ENCODE results near the gene ATP6V0A4. TPM values are rescaled to one million over a fixed set of nuclear protein-coding genes. Genes with fewer than 3 reads are reported as not detected.

Gene ATP6V0A4
- total and polyA plus RNA-seq, 2 donors (not counting 1 experiment from before 2014, with no cell fraction given), result not detected

GRCh38 chr7:138739859-138740258 lies 58.1 kb downstream of the ATP6V0A4 start:
- 100% methylated on average over 1 of the region's 1 CpG for WGBS (ENCODE audit: insufficient coverage)
- no peaks in the 10 kb centered on the region for H3K79me2 ChIP-seq (ENCODE audit: control insufficient read depth, insufficient read depth, low read length)
- H3K4me3 ChIP-seq (ENCODE audit: control extremely low read depth in 1 of 5, extremely low read depth in 1 of 5, insufficient read depth in 1 of 5, low read depth in 2 of 5, low read length in 4 of 5), result no peak overlapping the region
- peaks cover 0 to 3% (median 3%) of the 10 kb centered on the region in 3 donors for H3K9me3 ChIP-seq (ENCODE audit: control extremely low read depth in 1 of 3, control insufficient read depth in 2 of 3, insufficient read depth in 1 of 3, low read length in 2 of 3)
- intact Hi-C loops (cut with micrococcal nuclease), result no loop called here
- Mint-ChIP-seq H3K9me3 (ENCODE audit: insufficient read depth) (no peaks in the 10 kb centered on the region), H3K4me1 (no peaks in the 10 kb centered on the region), H3K27ac (no peak overlapping the region), H3K27me3 (no peaks in the 10 kb centered on the region), H3K4me3 (no peak overlapping the region)
- H3K4me1 ChIP-seq (ENCODE audit: control insufficient read depth in 2 of 2, insufficient read depth in 2 of 2, low read length in 2 of 2), result no peaks in the 10 kb centered on the region
- H2AFZ ChIP-seq (ENCODE audit: insufficient read depth, low read depth, low read length, poor library complexity, severe bottlenecking), result no peak overlapping the region
- no peak for ATAC-seq (ENCODE audit: low read depth)
- H3K9ac ChIP-seq (ENCODE audit: low read length), result no peak overlapping the region
- H3K27me3 ChIP-seq (replicated peaks in 1 of 4; ENCODE audit: control extremely low read depth in 1 of 4, control insufficient read depth in 3 of 4, insufficient read depth in 4 of 4, low read length in 3 of 4), result no peaks in the 10 kb centered on the region
- H3K36me3 ChIP-seq (replicated peaks in 1 of 2; ENCODE audit: control extremely low read depth in 1 of 2, control insufficient read depth in 1 of 2, extremely low read depth in 1 of 2, insufficient read depth in 2 of 2, low read length in 1 of 2), result no peaks in the 10 kb centered on the region
- POLR2A ChIA-PET, result no interaction called here
- CTCF ChIA-PET, result interaction anchor here (3.1 kb wide), 1 partner anchor 579 kb away, joined by 49 read pairs; no protein-coding TSS in a partner anchor
- H3K27ac ChIP-seq (ENCODE audit: low read length in 2 of 2), result no peak overlapping the region
- DNase-seq, result no peak
- no peaks in the 10 kb centered on the region for H4K20me1 ChIP-seq (ENCODE audit: control insufficient read depth, insufficient read depth, low read length, poor library complexity, severe bottlenecking)
- TF ChIP-seq CTCF (IDR thresholded peaks at IDR 0.05) (no peak), EZH2 (IDR thresholded peaks at IDR 0.05; ENCODE audit: borderline replicate concordance, insufficient read depth, low read depth, low read length, poor library complexity, severe bottlenecking) (no peak)
- no peak overlapping the region for H3K4me2 ChIP-seq (replicated peaks; ENCODE audit: low read depth, low read length, poor library complexity, severe bottlenecking)

GRCh38 chr7:138738551-138739335 lies 59.3 kb downstream of the ATP6V0A4 start:
- peaks cover 0 to 3% (median 3%) of the 10 kb centered on the region in 3 donors for H3K9me3 ChIP-seq (ENCODE audit: control extremely low read depth in 1 of 3, control insufficient read depth in 2 of 3, insufficient read depth in 1 of 3, low read length in 2 of 3)
- no peaks in the 10 kb centered on the region for H3K27me3 Mint-ChIP-seq
- no peak for ATAC-seq (ENCODE audit: low read depth)
- TF ChIP-seq CTCF (IDR thresholded peaks at IDR 0.05) (peak; percentile 69), EZH2 (IDR thresholded peaks at IDR 0.05; ENCODE audit: borderline replicate concordance, insufficient read depth, low read depth, low read length, poor library complexity, severe bottlenecking) (no peak)
- H3K79me2 ChIP-seq (ENCODE audit: control insufficient read depth, insufficient read depth, low read length), result no peaks in the 10 kb centered on the region
- no peak overlapping the region for H3K9ac ChIP-seq (ENCODE audit: low read length)
- H3K27ac ChIP-seq (ENCODE audit: low read length in 2 of 2), result no peak overlapping the region
- H4K20me1 ChIP-seq (ENCODE audit: control insufficient read depth, insufficient read depth, low read length, poor library complexity, severe bottlenecking), result no peaks in the 10 kb centered on the region
- H3K4me1 ChIP-seq (ENCODE audit: control insufficient read depth in 2 of 2, insufficient read depth in 2 of 2, low read length in 2 of 2), result no peaks in the 10 kb centered on the region
- DNase-seq, result peak; percentile 63
- no peaks in the 10 kb centered on the region for H3K36me3 ChIP-seq (replicated peaks in 1 of 2; ENCODE audit: control extremely low read depth in 1 of 2, control insufficient read depth in 1 of 2, extremely low read depth in 1 of 2, insufficient read depth in 2 of 2, low read length in 1 of 2)
- intact Hi-C loops (cut with micrococcal nuclease), result no loop called here
- WGBS (ENCODE audit: insufficient coverage), result 0% methylated on average over 4 of the region's 14 CpGs
- no peak overlapping the region for H3K27ac Mint-ChIP-seq
- H3K4me2 ChIP-seq (replicated peaks; ENCODE audit: low read depth, low read length, poor library complexity, severe bottlenecking), result no peak overlapping the region
- H3K4me3 Mint-ChIP-seq, result no peak overlapping the region
- H3K9me3 Mint-ChIP-seq (ENCODE audit: insufficient read depth), result no peaks in the 10 kb centered on the region
- H3K27me3 ChIP-seq (replicated peaks in 1 of 4; ENCODE audit: control extremely low read depth in 1 of 4, control insufficient read depth in 3 of 4, insufficient read depth in 4 of 4, low read length in 3 of 4), result no peaks in the 10 kb centered on the region
- ChIA-PET POLR2A (no interaction called here), CTCF (interaction anchor here (0.5 to 3.1 kb wide), 13 partner anchors 289 to 1132 kb away, joined by 3 to 49 read pairs (median 4); no protein-coding TSS in a partner anchor)
- no peaks in the 10 kb centered on the region for H3K4me1 Mint-ChIP-seq
- no peak overlapping the region for H3K4me3 ChIP-seq (ENCODE audit: control extremely low read depth in 1 of 5, extremely low read depth in 1 of 5, insufficient read depth in 1 of 5, low read depth in 2 of 5, low read length in 4 of 5)
- H2AFZ ChIP-seq (ENCODE audit: insufficient read depth, low read depth, low read length, poor library complexity, severe bottlenecking), result no peak overlapping the region

Measured in B cell (primary cell).